GM12872 (cell line): ENCODE data around the gene OPCML.

ENCODE experiments used
- TF ChIP-seq, protein P1 (sequence below): IDR thresholded peaks from 3 replicates; pipeline ENCODE4 v1.5.1; 2011; ENCODE audit warnings: low read depth, mild to moderate bottlenecking, low read length, moderate library complexity; ENCODE audit not compliant: insufficient read depth

The OPCML gene

GRCh38 chr11:133198438-133198837, 333.9 kb downstream of the OPCML start:
- TF ChIP-seq, protein P1, sequence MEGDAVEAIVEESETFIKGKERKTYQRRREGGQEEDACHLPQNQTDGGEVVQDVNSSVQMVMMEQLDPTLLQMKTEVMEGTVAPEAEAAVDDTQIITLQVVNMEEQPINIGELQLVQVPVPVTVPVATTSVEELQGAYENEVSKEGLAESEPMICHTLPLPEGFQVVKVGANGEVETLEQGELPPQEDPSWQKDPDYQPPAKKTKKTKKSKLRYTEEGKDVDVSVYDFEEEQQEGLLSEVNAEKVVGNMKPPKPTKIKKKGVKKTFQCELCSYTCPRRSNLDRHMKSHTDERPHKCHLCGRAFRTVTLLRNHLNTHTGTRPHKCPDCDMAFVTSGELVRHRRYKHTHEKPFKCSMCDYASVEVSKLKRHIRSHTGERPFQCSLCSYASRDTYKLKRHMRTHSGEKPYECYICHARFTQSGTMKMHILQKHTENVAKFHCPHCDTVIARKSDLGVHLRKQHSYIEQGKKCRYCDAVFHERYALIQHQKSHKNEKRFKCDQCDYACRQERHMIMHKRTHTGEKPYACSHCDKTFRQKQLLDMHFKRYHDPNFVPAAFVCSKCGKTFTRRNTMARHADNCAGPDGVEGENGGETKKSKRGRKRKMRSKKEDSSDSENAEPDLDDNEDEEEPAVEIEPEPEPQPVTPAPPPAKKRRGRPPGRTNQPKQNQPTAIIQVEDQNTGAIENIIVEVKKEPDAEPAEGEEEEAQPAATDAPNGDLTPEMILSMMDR, result no peak

GRCh38 chr11:133197425-133197824, 334.9 kb downstream of the OPCML start:
- TF ChIP-seq, protein P1, result no peak

GRCh38 chr11:133191931-133192330, 340.4 kb downstream of the OPCML start:
- TF ChIP-seq, protein P1, result no peak

DNA sequence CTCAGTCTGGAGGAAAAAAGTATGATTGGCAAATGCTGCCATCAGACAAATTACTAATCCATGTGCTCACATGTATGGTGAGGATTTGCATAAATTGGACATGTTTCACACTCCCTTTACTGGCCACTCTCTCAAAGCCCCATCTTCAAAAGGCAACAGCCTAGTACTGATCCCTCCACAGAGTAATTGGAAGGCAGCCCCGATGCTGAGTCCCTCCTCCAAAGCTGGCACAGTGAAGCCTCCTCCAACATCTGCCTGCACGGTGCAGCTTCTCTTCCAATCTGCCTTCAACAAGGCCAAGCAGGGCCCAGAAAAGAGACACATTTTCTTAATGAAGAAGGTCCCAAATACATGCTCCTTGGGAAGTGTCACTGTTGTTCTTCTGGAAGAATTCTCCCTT, 350.6 kb downstream of the OPCML start:
- TF ChIP-seq, protein P1, result no peak

GRCh38 chr11:133181066-133181465, 351.2 kb downstream of the OPCML start:
- TF ChIP-seq, protein P1, result no peak

DNA sequence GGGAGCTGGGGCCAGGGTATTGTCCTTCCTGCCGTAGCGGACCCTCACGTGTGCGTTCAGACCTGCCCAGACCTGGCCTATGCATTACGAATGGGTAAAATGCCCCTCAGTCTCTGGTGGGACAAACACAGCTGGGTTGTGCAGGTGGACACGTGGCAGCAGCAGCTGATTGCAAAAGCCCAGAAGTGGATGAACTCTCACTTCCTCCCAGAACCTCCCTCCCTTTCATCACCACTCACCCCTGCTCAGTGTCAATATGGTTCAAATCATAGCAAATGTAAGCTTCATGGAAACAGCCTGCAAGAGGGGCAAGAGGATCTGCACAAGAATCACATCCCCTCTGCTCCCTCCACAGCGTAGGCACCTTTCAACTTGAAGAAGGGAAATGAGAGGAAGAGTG, 352.1 kb downstream of the OPCML start:
- TF ChIP-seq, protein P1, result no peak

DNA sequence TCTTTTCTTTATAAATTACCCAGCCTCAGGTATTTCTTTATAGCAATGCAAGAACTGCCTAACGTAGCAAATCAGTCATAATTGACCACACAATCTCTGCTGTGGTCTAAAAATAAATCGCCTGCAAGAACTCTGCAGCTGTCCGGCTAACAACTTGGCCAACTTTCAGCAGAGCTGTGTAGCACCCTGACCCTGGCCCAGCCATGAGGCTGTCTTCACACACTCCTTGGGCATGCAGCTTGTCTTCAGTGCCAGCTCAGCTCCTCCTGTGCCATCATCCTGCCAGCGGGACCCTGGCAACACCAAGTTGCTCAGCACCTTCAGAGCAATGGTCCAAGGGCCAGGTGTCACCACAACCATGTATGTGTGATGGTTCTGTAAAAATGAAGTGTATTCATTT, 355.6 kb downstream of the OPCML start:
- TF ChIP-seq, protein P1, result no peak

DNA sequence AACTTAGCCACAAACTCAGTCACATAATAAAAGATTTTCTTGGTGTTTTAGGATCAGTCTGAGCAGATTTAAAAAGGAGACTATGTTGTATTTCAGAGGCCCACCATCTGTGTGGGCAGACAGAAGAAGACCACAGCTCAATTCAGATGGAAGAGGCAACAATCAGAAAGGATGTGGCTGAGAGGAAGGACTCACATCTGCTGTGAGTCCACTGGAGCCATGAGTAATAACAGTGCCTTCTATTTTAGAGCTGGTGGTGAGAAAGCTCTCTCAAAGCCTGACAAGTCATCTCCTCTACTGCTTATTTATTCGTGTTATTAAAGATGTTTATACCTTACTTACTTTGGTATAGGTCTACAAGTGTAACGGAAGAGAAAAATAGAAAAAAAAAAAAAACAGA, 357.2 kb downstream of the OPCML start:
- TF ChIP-seq, protein P1, result no peak
